Measurements from ENCODE around the gene SCGB3A1.

DNA sequence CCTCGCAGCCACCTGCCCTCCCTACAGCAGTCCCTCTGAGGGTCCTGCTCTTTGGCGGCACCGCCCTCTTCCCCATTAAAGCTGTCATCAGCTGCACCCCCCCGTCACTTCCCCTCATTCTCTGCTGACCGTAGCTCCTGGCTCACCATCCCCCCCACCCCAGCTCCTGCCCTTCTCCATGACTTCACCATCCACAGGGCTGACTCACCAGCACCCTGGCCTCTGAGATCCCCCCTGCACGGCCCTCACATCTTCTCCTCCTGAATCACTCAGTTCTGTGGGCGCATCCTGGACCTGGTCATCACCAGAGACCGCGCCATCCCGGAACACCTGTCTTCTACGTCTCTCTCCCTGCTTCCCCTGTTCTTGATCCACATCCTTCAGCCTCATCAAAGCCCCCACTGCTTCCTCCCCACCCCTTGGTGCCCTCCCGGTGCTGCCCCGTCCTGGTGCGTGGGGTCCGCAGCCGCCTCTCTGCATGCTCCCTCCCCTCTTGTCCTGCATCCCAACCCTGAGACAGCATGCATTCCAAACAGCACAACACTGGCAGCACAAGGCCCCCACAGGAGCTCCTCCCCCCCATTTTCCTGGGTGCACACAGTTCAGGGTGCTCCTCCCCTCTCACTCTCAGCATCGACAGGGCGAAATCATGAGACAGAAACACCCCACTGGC lies 45.2 kb upstream of the SCGB3A1 start:
- TF ChIP-seq CTCF (IDR thresholded peaks at IDR 0.05): no peak
- TF ChIP-seq POLR2AphosphoS5 (IDR thresholded peaks at IDR 0.05): no peak
- no peak for TF ChIP-seq POLR2A (IDR thresholded peaks at IDR 0.05)

Measured in stomach (tissue), 4 donors.